CD4-positive, alpha-beta T cell treated with Interleukin-21 for 1 hour (primary cell): Measurements from ENCODE around the gene NGEF.

Experiments used
- DNase-seq: peaks from one replicate; pipeline ENCODE4 v3.0.0-alpha.2; 2020

NGEF gene

DNA sequence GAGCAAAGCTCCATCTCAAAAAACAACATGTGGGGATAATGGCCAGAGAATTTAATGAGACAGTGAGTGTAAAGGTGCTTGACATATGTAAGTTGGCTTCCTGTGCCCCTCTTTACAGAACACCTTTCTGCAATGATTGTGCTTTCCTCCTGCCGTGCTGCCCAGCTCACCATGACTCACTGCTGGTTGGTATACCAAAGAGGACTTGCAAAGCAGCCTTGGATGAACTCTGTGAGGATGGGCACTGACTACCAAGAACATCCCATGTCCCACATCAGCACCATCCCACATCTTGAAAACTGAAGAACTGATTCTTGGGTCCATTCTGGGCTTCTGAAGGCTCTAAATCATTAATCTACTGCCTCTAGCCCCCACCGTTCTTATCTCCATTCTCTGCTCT, 52.2 kb downstream of the NGEF start:
- DNase-seq = no peak

DNA sequence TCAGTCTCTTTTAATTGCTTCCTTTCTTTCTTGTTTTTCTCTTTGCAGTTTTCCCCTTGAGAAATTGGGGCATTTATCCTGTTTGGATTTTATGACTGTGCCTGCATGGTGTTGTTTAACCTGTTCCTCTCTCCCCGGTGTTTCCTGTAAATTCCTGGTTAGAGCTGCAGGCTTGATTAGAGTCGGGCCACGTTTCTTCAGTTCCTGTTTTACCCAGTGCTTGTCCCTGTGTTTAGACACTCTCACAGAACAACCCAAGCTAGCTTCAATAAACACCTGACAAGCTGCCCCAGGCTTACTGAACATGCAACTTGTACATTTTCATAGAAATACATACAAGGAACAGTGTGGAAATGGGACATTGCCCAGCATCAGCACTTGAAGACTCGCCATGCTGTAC, 53.9 kb downstream of the NGEF start:
- no peak for DNase-seq

GRCh38 chr2:232957657-232958090, 55.4 kb downstream of the NGEF start:
- DNase-seq = no peak

GRCh38 chr2:232955856-232956255, 57.2 kb downstream of the NGEF start:
- DNase-seq = no peak

GRCh38 chr2:232954691-232955090, 58.4 kb downstream of the NGEF start:
- DNase-seq = no peak

GRCh38 chr2:232951891-232952290, 61.2 kb downstream of the NGEF start:
- no peak for DNase-seq

- no peak for DNase-seq
These were observed 61.9 kb downstream of the NGEF start for GRCh38 chr2:232951181-232951580.

- no peak for DNase-seq
These were observed 62.3 kb downstream of the NGEF start for GRCh38 chr2:232950751-232951150.

DNA sequence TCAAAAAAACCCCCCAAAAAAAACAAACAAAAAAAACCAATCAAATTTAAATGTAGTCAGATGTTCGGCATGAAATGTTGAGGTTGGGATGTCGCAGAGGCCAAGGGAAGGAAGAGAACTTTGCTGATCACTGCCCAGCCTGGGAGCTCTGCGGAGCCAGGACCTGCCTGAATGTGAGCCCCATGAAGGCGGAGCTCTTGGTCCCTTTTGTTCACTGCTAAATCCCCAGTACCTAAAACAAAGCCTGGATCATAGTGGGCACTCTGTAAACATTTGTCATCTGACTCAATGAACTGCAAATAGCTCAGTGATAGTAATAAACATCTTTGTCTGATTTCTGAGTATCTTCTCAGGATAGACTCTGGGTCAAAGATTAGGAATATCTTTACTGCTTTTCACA, 64.0 kb downstream of the NGEF start:
- no peak for DNase-seq

- DNase-seq = no peak
These were observed 70.2 kb downstream of the NGEF start for GRCh38 chr2:232942831-232943230.

DNA sequence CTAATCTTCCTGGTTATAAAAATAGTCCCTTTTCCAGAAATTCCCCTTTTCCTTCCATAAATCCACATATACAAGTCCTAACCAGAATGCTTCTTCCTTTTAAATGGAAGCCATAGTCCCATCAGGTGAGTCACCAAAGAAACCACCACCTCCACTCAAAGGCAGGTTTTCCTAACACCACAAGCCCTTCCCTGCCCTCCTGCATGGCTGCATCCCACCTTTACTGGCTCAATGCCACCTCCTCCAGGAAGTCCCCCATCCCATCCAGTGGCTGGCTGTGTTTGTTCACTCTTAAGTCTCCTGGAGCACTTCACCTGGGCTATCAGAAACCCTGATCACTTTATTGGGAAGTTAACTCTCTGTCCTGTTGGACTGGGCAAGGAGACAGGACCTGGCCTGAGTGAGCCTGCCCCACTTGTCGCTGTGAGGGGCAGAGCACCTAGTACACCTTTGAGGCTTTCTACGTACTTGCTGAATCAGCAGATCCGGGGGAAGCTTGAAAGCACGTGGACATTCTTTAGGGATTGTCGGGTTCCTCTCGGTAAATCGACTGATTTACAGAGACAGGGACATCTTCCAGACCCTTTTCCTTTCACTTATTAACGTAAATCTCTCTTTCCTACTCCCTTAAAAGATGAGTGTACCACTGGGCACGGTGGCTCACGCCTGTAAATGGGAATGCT, 71.0 kb downstream of the NGEF start:
- DNase-seq = no peak

GRCh38 chr2:232941400-232941799, 71.7 kb downstream of the NGEF start:
- no peak for DNase-seq

- no peak for DNase-seq
These were observed 72.3 kb downstream of the NGEF start for GRCh38 chr2:232940724-232941123.

DNA sequence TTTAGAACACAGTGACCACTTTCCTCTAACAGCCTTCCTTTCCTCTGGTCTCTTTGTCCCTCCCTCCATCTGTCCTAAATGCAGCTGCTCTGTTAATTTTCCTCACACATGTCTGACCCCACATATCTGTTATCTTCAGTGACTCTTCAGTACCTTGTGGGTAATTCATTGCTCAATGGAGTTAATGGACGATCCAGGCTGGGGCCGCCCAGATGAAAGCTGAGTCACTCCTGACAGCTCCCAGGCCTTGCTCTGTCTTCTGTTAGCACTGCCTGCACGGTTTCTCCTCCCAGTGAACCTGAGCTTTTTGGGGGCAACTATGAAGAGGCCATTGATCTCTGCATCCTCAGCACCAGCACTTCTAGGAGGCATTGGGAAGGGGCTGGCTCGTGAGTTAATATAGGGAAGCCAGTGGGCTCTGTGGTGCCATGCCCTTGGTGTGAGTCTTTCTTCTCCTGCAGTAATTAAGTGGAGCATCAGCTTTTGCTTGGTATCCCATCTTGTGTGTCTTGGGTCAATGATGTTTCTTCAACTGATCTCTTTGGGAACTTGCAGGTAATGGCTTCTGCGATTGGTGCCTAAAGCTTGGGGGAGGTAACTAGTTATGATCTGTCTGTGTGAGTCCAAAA, 75.7 kb downstream of the NGEF start:
- DNase-seq = no peak

DNA sequence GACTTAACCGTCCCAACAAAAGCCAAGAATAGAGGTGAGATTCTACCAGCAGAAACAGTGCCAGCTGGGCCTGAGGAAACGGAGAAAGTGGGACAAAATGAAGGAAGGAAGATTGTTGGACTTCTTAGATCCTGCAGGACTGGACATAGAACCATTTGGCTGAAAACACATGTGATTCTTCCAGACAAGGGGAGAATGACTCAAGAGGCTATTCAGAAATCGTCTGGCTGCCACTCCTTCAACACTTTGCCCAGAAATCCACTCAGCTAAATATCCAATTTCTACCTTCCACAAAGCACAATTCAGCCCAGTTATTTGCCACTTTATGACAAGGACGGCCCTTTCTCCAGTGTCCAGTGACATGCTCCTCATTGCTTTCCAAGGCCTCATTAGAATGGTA, 81.4 kb downstream of the NGEF start:
- no peak for DNase-seq

- no peak for DNase-seq
These were observed 83.0 kb downstream of the NGEF start for GRCh38 chr2:232930059-232930400.

GRCh38 chr2:232929303-232930058, 83.6 kb downstream of the NGEF start:
- DNase-seq = no peak

DNA sequence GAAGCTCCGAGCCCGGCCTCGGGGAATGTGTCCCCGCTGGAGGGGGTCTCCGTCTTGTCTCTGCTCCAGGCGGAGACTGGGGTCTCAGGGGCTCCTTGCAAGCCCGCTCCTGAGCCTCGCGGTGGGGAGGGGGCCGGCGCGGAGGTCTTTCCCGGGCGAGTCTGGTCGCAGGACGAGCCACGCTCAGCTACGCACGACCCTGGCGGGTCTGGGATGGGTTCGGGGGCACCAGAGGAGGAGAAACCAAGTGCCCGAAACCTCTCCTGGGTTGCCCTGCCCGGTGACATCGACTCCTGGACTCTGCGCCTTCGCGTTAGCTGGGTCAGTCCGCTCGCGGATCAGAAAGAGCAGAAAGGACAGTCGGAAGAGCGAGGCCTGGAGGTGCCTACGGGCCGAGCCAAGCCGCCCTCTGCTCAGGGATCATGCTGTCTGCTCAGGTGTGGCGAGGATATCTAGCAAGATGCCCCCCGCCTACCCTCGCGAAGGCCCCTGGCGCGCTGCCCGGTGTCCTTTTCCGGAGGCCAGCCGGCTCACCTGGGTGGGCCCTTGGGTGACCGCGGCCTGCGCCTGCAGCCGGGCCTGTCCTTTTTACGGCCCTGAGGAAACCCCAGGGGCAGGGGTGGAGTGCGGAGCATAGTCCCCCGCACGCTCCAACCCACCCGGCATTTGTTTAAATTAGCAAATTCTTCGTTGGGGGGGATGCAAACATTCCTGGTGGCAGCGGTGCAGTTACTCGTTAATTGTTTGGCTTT, 84.3 kb downstream of the NGEF start:
- no peak for DNase-seq

- no peak for DNase-seq
These were observed 85.1 kb downstream of the NGEF start for GRCh38 chr2:232927793-232928550.

- DNase-seq = no peak
These were observed 85.8 kb downstream of the NGEF start for GRCh38 chr2:232927032-232927792.

- DNase-seq = no peak
These were observed 86.6 kb downstream of the NGEF start for GRCh38 chr2:232926431-232926939.

GRCh38 chr2:232925821-232926156, 87.3 kb downstream of the NGEF start:
- no peak for DNase-seq
